ENCODE data around the gene SLC17A6. TPM values are rescaled to one million over a fixed set of nuclear protein-coding genes. Genes with fewer than 3 reads are reported as not detected.

SLC17A6 gene
- total and polyA plus RNA-seq, 2 donors (not counting 3 experiments of a cell fraction or from before 2014, with no cell fraction given): not detected

DNA sequence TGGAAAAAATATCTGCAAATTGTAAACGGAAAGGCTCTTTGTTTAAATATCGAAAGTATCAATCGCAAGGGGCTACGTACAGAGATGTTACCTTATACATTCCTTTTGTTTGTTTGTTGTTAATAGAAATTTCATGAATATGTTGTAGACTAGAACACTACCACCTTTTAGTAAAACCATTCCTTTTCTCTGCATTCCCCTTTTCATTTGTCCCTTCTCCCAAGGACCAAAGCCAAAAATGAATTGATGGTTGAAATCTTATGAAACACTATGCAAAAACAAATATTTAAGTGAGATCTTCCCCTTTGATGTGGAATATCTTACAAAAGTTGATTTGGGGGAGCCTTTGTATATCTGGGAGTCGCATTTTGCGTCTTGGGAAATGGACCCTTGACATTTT lies 2.1 kb downstream of the SLC17A6 start:
- no peak for TF ChIP-seq POLR2A (IDR thresholded peaks at IDR 0.05; ENCODE audit: low read depth, low read length)
- TF ChIP-seq POLR2AphosphoS5 (IDR thresholded peaks at IDR 0.05; ENCODE audit: insufficient read depth, low read depth, low read length): no peak
- TF ChIP-seq FOS (IDR thresholded peaks at IDR 0.05; ENCODE audit: borderline replicate concordance, insufficient read depth, low read length): no peak
- no peak for TF ChIP-seq MYC (IDR thresholded peaks at IDR 0.05; ENCODE audit: low read depth, low read length)
- no peak for TF ChIP-seq JUN (IDR thresholded peaks at IDR 0.05; ENCODE audit: borderline replicate concordance, insufficient read depth, insufficient read length, low read depth)
- TF ChIP-seq, protein P1, sequence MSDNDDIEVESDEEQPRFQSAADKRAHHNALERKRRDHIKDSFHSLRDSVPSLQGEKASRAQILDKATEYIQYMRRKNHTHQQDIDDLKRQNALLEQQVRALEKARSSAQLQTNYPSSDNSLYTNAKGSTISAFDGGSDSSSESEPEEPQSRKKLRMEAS (IDR thresholded peaks at IDR 0.05; ENCODE audit: insufficient read depth, insufficient read length): no peak
- CTCF ChIA-PET: interaction anchor here (1.5 to 2.0 kb wide), 2 partner anchors 199 to 448 kb away, joined by 3 to 6 read pairs; no protein-coding TSS in a partner anchor
- Histone ChIP-seq H3K9me1 (replicated peaks; ENCODE audit: control insufficient read depth, extremely low read depth, insufficient read depth, low read length) (no peaks in the 10 kb centered on the region), H3K79me2 (ENCODE audit: control insufficient read depth, insufficient read depth, low read length) (no peaks in the 10 kb centered on the region), H3K4me3 (replicated peaks in 1 of 3; ENCODE audit: insufficient read depth in 1 of 3, low read depth in 1 of 3, low read length in 3 of 3) (no peak overlapping the region), H4K20me1 (replicated peaks; ENCODE audit: control insufficient read depth, extremely low read depth, insufficient read depth, low read length) (no peaks in the 10 kb centered on the region), H2AFZ (ENCODE audit: low read depth, low read length) (no peak overlapping the region), H3K4me1 (ENCODE audit: control insufficient read depth, extremely low read depth, insufficient read depth, low read length) (no peaks in the 10 kb centered on the region), H3K36me3 (ENCODE audit: control insufficient read depth in 2 of 2, extremely low read depth in 1 of 2, insufficient read depth in 2 of 2, low read length in 2 of 2) (no peaks in the 10 kb centered on the region), H3K27me3 (ENCODE audit: control insufficient read depth in 2 of 2, insufficient read depth in 2 of 2, low read length in 2 of 2) (peaks cover 53 to 75% of the 10 kb centered on the region in 2 experiments), H3K9me3 (replicated peaks; ENCODE audit: control insufficient read depth, insufficient read depth, low read length) (no peaks in the 10 kb centered on the region), H3K27ac (ENCODE audit: insufficient read depth, low read depth, low read length) (no peak overlapping the region), H3K9ac (replicated peaks; ENCODE audit: extremely low read depth, insufficient read depth, low read length) (no peak overlapping the region), H3K4me2 (ENCODE audit: insufficient read depth, low read length) (no peak overlapping the region)
- intact Hi-C loops (cut with micrococcal nuclease) (no loop called here), dilution Hi-C loops (cut with MboI; ENCODE audit: extremely low pct_ligation_motif_present, low sequenced_read_pairs) (no loop called here)
- no peak for FAIRE-seq
- POLR2A ChIA-PET: no interaction called here
- no TSS peak for BruUV-seq (replicated peaks)
- DNase-seq (ENCODE audit: low read depth, low spot score): no peak

DNA sequence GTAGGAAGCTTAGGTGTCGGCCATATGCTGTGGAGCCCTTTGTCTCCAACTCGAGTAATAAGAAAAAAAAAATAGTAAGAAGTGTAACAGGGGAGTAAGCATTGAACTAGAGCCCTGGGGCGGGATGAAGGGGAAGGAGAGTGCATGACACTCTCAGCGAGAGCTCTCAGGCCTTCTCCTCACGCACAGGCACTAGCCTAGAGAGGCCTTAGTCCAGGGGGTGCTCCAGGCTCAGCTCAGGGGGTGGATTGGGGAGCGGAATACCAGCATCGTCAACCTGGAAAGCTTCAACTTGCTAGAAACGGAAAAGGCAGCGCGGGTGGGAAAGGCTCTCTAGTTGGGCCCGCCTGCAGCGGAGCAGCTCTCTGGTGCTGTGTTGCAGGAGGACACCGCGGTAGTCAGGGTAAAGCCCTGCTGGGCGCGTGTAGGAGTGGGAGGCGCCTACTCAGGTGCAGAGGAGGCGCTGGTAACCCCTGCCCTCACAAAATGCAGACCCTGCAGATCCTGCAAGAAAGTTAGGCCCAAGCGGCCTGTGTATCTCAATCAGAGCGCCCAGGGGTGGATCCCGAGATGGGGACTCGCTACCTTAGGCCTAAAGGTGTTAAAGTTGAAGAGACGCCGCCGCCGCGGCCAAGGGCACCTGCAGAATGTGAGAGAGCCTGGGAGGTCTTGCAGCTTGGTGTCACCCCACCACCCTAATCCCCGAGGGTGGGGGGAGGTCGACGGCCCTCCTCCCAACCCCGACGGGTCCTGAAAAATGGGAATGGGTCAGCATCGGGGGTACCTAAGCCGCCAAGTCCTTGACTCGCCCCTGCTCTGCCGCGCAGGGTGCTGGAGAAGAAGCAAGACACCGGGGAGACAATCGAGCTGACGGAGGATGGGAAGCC lies 2.8 kb downstream of the SLC17A6 start:
- Histone ChIP-seq H3K9me3 (replicated peaks; ENCODE audit: control insufficient read depth, insufficient read depth, low read length) (no peaks in the 10 kb centered on the region), H3K36me3 (ENCODE audit: control insufficient read depth in 2 of 2, extremely low read depth in 1 of 2, insufficient read depth in 2 of 2, low read length in 2 of 2) (no peaks in the 10 kb centered on the region), H3K4me1 (ENCODE audit: control insufficient read depth, extremely low read depth, insufficient read depth, low read length) (no peaks in the 10 kb centered on the region), H3K4me2 (ENCODE audit: insufficient read depth, low read length) (no peak overlapping the region), H3K27ac (ENCODE audit: insufficient read depth, low read depth, low read length) (no peak overlapping the region), H3K4me3 (replicated peaks in 1 of 3; ENCODE audit: insufficient read depth in 1 of 3, low read depth in 1 of 3, low read length in 3 of 3) (no peak overlapping the region), H3K27me3 (ENCODE audit: control insufficient read depth in 2 of 2, insufficient read depth in 2 of 2, low read length in 2 of 2) (peaks cover 52 to 79% of the 10 kb centered on the region in 2 experiments), H3K79me2 (ENCODE audit: control insufficient read depth, insufficient read depth, low read length) (no peaks in the 10 kb centered on the region), H3K9me1 (replicated peaks; ENCODE audit: control insufficient read depth, extremely low read depth, insufficient read depth, low read length) (no peaks in the 10 kb centered on the region), H3K9ac (replicated peaks; ENCODE audit: extremely low read depth, insufficient read depth, low read length) (no peak overlapping the region), H4K20me1 (replicated peaks; ENCODE audit: control insufficient read depth, extremely low read depth, insufficient read depth, low read length) (no peaks in the 10 kb centered on the region), H2AFZ (ENCODE audit: low read depth, low read length) (no peak overlapping the region)
- dilution Hi-C loops (cut with MboI; ENCODE audit: extremely low pct_ligation_motif_present, low sequenced_read_pairs) (no loop called here), intact Hi-C loops (cut with micrococcal nuclease) (no loop called here)
- TF ChIP-seq, protein P2, sequence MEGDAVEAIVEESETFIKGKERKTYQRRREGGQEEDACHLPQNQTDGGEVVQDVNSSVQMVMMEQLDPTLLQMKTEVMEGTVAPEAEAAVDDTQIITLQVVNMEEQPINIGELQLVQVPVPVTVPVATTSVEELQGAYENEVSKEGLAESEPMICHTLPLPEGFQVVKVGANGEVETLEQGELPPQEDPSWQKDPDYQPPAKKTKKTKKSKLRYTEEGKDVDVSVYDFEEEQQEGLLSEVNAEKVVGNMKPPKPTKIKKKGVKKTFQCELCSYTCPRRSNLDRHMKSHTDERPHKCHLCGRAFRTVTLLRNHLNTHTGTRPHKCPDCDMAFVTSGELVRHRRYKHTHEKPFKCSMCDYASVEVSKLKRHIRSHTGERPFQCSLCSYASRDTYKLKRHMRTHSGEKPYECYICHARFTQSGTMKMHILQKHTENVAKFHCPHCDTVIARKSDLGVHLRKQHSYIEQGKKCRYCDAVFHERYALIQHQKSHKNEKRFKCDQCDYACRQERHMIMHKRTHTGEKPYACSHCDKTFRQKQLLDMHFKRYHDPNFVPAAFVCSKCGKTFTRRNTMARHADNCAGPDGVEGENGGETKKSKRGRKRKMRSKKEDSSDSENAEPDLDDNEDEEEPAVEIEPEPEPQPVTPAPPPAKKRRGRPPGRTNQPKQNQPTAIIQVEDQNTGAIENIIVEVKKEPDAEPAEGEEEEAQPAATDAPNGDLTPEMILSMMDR (IDR thresholded peaks at IDR 0.05; ENCODE audit: extremely low read depth in 1 of 2, insufficient read depth in 1 of 2, low read depth in 1 of 2, low read length in 2 of 2): no peak
- TF ChIP-seq FOS (IDR thresholded peaks at IDR 0.05; ENCODE audit: borderline replicate concordance, insufficient read depth, low read length) (no peak), GATA2 (IDR thresholded peaks at IDR 0.05; ENCODE audit: insufficient read depth, insufficient read length, low read depth, low read length) (no peak), JUN (IDR thresholded peaks at IDR 0.05; ENCODE audit: borderline replicate concordance, insufficient read depth, insufficient read length, low read depth) (no peak)
- TF ChIP-seq, protein P1 (IDR thresholded peaks at IDR 0.05; ENCODE audit: insufficient read depth, insufficient read length): no peak
- FAIRE-seq (no peak), DNase-seq (ENCODE audit: low read depth, low spot score) (no peak)
- ChIA-PET POLR2A (no interaction called here), CTCF (interaction anchor here (0.8 to 2.0 kb wide), 3 partner anchors 199 to 447 kb away, joined by 3 to 6 read pairs (median 3); no protein-coding TSS in a partner anchor)
- BruUV-seq (replicated peaks): no TSS peak

Data from endothelial cell of umbilical vein (primary cell).